CD4-positive, alpha-beta T cell treated with Interleukin-4 for 4 hours (primary cell): ENCODE data around the gene MARF1.
"Not testable (repeated sequence)": the region's sequence is repeated elsewhere in the genome, so short reads cannot be mapped to it uniquely, and the experiment has no call there.

Source experiments
- DNase-seq: peaks from one replicate; pipeline ENCODE4 v3.0.0-alpha.2; 2020

MARF1 gene

DNA sequence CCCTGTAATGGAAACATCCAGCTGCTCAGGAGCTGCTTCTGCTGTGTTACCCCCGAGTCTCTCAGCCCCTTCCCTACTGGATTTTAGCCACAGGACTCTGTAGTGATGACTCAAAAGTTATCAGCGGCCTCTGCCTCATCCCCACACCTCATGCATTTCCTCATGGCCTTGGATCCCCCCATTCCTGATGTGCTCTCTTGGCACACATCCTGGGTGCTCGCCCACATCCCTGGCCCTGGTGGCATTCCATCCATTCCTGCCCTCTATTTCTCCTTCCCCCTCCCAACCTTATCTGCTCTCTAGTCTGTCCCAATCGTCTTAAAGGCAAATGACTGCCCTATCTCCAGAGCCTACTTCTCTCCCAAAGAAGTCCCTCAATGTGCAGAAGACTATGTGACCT is 24.6 kb downstream of the MARF1 start:
- DNase-seq, result no peak

GRCh38 chr16:15617901-15618300 is 25.1 kb downstream of the MARF1 start:
- no peak for DNase-seq

GRCh38 chr16:15616475-15617165 is 26.3 kb downstream of the MARF1 start:
- no peak for DNase-seq

DNA sequence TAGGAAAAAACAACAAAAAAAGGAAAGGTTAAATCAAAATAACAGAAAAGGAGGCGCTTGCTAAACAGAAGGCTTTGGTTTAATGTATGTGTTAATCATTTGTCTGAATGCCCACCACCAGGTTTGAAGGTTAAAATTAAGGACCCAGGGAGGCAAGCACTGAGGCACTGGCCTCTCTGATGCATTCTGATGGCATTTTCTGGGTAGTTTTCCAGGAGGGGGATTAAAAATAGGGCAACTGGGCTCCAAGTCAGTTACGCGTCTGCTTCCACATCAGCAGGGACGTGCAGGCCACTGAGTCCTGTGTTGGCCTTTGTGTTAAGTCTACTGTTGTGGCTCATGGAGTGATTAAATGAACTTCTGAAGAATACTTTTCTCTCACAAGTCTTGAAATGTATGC is 26.9 kb downstream of the MARF1 start:
- no peak for DNase-seq

DNA sequence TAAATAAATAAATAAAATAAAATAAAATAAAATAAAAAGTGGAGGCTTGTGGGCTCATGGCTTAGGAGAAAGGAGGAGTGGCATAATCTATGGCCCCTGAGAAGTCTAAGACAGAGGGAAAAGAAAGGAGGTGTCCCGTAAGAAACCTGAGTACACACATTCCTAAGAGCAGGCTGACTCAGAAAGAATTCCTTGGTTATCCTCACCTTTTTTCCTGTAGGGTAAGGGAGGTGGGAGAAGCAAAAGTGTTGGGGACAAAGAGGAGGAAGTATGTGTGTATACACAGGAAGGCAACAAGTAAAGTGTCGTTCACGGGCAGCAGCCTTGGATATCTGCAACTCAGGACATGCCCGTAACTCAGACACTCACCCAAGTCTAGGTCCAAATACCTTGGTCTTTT is 29.3 kb downstream of the MARF1 start:
- DNase-seq, result no peak

DNA sequence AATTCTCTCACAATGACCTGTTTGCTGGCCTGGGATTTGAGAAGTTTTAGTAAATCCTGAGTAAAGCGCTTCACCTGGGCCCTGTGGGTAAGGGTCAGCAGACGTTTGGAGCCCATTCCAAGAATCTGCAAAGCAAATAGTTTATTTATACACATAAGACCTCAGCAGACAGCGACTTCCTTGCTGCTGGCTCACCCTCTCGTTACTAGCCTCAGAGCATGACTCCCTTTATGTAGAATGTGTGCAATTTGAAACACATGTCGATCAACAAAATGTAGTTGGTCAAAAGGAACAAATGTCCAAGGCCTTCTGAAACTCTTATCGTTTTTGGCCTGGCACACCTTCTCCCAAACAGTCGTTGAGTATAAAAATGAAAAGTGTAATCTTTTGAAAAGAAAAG is 31.3 kb downstream of the MARF1 start:
- DNase-seq, result no peak

DNA sequence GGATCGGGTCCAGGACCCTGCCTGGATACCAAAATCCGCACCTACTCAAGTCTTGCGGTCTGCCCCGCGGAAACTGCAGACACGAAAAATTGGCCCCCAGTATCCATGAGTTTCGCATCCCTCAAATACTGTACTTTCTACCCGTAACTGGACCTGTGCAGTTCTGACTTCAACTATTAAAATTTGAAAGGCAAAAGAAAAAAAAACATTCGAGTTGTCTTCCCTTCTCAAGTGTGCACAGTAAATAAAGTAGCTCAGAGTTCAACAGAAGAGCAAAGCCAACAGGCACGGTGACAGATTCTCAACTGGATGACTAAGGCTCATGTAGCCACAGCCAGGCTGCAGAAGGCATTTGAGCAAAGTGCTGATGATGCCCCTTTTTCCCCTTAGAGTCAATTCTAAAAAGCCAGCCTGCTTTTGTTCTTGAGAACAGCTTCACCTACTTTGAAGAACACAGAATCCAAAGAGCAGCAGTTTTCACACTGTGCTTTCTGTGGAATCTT is 32.5 kb downstream of the MARF1 start:
- DNase-seq, result no peak

GRCh38 chr16:15609286-15609649 is 33.7 kb downstream of the MARF1 start:
- DNase-seq, result no peak

GRCh38 chr16:15608398-15609285 is 34.3 kb downstream of the MARF1 start:
- DNase-seq, result no peak

DNA sequence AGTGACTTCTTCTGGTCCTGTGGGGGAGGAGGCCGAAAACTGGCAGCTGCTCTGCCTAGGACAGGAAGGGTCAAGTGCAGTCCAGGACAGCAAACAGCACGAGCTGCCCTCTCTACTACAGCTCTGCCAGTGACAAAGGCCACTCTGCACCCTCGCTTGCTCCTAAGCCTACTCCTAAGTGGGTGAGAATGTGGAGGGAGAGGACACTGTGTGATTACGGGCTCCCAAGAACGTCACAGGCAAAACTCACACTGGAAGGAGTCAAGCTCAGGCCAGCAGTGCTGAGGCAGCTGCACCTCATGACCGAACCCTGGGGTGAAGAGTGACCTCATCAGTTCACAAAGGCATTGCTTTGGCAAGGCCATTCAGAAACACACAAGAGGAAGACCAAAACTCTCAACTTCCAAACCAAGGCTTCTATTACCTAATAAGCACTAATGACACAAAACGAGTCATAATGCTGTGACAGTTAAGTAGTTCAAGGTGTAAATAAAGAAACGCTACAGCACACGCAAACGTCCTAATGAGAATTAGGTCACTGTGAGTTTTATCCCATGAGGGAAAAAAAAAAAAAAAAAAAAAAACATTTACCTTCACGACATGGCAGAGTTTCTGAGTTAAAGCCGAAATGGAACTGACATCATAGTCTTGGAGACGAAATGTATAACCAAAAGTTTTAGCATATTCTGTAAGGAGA is 35.1 kb downstream of the MARF1 start:
- DNase-seq, result no peak

- DNase-seq, result not testable (repeated sequence)
These were observed 35.7 kb downstream of the MARF1 start for GRCh38 chr16:15607221-15607699.

- DNase-seq, result no peak
These were observed 36.3 kb downstream of the MARF1 start for GRCh38 chr16:15606518-15607220.

DNA sequence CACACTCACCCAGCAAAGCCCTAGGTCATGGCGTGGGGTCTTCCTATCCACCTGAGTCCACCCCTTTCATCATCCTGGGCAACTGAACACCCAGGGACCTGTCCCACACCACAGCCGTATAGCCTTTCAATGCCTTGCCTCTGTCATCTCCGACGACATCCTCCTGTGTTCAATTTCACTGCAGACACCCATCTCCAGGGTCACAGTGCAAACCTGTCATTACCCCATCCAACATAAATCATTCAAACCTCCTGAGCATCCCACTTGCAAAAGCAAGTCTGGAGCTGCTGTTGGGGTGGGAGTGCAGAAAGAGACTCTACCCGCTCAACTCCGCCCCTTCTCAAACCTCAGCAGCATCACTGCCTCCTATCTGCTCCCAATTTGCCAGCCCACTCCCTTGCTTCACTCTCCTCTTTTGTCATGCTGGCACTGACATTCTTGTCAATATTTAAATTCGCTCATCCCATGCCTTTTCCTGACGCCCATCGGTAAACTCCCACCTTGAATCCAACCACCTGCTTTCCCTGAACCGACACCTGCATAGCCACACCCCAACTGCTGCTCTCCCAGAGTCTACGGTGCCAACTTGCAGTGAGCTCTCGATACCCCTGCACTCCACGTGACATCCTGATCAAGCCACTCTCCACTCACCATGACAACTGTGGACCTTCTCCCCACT is 37.0 kb downstream of the MARF1 start:
- no peak for DNase-seq

- no peak for DNase-seq
These were observed 38.2 kb downstream of the MARF1 start for GRCh38 chr16:15604460-15605440.

DNA sequence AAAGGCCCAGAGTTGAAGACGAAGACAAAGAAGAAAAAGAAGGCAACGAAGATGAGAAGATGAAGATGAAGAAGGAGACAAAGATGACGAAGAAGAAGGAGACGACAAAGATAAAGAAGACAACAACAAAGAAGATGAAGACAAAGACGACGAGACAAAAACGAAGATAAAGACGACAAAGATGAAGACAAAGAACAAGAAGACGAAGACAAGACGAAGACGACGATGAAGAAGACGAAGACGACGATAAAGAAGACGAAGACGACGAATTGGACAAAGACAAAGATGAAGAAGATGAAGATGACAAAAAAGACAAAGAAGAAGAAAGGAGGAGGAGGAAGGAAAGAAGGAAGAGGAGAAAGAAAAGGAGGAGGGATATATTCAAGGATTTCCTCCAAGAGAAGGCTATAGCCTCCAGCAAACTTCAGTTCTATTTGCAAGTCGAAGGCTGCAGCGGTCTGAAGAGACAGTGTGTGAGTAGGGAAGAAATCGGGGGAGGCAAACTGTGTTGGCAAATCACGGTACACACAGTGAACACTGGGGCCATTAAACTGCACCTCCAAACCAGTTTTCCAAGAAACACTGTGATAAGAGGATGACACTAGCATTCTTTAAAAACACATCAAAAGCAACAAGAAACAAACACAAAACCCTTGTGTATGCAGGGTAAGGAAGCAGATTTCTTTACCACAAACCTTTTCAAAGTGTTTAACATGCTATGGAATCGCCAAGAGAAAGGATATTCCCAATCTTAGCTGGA is 40.5 kb downstream of the MARF1 start:
- DNase-seq, result no peak

DNA sequence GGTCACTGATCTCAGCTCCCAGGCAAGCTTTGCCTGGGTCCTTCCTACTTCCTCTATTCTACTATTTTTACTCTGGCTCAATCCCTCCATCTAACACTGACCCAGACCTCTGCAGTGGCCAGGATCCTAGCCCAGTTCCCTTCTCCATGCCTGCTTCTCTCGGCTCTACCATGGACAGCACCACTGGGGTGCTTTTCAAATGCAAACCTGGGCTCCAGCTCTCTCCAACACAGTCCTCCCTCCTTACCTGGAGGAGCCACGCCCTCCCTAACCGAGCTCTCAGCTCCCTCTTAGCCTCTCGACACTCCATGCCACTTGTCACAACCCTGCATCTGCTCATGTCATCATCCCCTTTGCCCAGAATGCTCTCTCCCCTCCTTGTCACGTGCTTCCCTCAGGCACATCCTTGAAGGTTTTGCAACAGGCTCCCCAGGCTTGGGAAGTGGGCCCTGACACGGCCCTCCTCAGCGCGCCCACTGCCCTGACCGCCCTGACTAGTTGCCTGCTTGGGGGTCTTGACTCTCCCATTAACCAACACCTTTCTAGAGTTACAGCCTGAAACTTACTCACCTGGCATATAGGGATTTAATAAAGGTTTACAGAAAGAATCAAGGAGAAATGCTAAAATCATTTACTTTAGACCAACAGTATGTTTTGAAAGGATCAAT is 41.6 kb downstream of the MARF1 start:
- no peak for DNase-seq

DNA sequence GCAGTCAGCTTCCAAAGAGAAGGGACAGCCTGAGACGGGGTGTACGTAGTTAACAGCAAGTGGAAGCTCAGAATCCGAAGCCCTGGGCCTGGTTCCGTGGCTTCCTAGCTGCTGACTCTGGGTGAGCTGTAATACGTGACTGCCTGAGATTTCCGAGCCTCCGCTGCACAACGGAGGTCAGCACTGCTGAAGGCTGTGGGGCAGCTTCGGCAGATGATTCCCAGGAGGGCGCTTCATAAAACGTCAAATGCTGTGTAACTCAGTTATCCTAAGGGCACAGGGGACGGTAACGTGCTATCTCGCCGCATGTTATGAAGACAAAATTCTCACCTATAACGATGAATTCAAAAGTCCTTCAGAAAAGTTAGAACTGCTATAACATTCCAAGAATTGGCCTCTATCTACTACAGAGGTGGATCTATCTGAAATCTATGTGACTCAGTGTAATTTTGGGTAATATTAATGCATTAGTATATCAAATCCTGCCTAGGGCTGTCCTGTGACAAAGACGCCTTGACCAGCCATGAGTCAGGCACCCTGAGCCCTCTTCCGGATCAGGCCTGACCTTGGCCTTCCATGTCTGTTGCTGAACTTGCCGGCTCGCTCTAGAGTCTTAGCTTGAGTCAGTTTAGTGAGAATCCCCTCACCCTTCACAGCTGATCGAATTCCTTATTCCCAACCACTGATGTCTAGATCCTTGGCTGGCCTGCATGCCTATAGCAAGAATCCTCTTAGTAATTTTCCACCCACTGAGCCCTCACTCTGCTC is 43.5 kb downstream of the MARF1 start:
- no peak for DNase-seq

DNA sequence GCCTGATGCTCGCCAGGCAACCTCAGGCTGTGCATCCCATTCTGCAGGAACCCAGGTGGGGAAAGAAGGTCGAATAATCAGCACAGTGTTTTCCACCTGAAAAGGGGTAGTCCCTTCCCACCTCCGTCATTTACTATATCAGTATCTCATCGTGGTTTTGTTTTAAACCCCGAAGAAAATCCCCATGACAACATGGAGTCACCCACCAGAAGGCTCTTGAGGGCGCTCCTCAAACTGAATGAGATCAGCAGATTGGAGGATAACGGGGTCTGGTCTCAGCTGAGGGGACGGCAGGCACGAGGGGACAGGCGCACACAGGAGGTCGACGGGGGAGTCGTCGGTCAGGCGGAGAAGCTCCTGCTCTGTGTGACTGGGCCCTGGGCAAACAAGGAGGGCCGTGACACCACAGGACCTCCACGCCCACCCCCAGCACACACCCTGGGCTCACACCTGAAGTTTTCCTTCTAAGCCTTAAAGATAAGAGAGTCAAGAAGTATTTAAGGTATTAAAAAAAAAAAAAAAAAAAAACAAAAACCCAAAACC is 44.2 kb downstream of the MARF1 start:
- no peak for DNase-seq
